Activated CD4-positive, alpha-beta T cell treated with anti-CD3 and anti-CD28 coated beads, Interleukin-2, Interleukin-4, amounts not matched to agents 100 ng/mL and 50 ng/mL, durations not matched to agents 16 hours and 8 hours (primary cell): Measurements from ENCODE around the gene CLDND2.
A peak's percentile ranks its signal among the peaks of the same experiment; 100 is the strongest.

Experiments used
- DNase-seq: peaks from one replicate; pipeline ENCODE4 v3.0.0-alpha.2; 2020; ENCODE audit warnings: low spot score

The CLDND2 gene

DNA sequence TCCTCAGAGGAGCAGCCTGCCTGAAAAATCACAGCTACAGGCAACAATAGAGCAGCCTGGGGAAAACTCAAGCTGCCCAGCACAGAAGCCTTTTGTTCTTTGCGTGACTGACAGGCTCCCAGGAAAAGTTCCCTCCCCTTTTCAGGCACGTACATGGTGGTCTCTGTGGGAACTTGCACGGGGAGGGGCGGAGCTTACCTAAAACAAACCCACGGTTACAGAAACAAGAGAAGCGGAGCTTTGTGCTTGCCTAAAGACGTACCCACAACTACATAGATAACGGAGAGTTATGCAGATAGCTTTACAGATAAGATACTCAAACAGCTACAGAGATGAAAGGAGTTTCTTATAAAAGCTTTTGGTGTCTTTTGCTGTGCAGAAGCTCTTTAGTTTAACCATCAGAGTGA, 14.1 kb downstream of the CLDND2 start:
- DNase-seq: peak; percentile 56

DNA sequence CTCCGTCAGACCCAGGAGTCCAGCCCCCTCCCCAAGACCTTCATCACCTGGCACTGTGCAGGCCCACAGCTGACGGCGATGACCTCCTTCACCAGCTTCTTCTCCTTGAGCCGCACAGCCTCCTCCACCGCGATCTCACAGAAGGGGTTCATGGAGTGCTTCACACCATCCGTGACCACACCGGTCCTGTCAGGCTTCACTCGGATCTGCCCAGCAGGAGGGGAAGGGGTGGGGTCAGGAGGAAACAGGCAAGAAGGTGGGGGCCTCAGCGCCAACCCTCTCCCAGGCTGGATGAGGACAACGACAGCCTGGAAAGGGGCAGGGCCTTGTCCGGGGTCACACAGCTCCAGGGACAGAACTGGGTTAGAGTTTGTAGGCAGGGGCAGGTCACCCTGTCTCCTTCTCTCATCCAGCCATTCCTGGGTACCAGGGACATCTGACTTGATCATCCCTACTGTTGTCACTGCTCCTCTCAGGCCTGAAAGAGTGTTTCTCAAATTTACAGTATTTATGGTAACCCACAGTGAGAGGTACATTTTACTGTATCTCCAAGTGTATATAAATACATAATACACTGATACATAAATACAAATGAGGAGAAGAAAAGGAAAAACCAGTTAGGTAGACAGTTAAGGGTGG, 14.6 kb downstream of the CLDND2 start:
- no peak for DNase-seq

DNA sequence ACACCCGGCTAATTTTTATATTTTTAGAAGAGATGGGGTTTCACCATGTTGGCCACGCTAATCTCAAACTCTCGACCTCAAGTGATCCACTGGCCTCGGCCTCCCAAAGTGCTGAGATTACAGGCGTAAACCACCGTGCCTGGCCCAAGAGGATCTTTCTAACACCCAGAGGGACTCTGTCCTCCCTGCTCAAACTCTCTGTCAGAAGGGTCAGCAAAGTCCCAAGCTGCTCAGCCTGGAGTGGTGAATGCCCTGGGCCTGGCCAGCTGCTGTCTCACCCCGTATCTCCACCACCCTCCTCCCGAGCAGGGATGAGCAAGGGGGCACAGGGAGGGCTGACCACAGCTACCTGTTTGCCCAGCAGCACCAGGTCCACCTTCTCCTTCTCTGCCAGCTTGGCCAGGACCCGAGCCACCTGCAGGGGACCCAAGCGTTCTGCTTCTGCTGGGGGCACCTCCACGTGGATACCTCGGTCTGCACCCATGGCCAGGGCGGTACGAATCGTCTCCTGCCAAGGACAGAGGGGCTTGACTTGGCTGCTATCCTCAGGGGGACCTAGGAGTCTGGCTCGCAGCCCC, 15.9 kb downstream of the CLDND2 start:
- no peak for DNase-seq

DNA sequence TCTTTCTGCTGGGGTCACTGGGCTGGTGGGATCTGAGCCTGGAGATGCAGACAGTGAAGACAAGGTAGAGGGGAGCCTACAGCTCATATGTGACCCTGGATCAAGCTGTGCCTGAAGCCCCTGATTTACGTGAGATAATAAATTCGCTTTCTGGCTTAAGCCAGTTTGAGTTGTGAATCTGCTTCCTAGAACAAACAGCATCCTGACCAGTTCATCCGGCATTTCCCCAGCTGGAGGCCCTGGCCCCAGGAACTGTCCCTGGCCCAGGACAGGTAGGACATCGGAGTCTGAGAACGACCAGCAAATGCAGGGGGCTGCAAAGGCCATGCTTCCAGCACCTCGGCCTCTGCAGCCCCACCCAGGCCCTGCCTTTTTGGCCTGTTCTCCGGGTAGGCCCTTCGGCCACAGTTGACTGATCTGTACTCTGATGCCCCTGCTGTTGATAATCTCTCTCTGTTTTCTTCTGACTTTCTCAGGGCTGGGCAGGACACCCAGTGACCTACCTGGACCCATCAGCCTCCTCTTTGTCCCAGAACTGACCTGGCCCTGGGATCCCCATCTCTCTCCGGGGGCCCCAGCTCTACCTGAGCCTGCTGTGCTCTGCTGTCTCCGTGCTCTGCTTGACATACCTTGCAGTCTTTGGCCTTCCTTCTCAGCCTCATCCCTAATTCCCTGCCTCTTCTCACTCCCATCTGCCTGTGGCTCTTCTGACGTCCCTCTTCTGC, 17.4 kb downstream of the CLDND2 start:
- DNase-seq: no peak

GRCh38 chr19:51347209-51347928, 21.4 kb downstream of the CLDND2 start:
- no peak for DNase-seq

DNA sequence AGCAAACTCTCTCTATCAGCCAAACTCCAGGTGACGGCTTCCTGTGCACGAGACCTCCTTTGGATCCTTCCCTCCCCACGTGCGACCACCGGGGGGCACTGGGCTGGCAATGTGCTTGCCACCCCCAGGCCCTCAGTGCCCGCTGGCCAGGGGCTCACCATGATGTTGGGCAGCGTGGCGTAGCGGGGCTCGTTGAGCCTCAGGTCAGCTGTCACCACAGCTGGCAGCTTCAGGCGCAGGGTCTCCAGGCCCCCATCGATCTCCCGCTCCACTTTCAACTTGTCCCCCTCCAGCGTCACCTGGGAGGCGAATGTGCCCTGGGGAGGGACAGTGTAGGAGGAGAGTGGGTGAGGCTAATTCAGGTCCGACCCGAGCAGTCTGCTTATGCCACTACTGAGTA, 22.1 kb downstream of the CLDND2 start:
- no peak for DNase-seq

DNA sequence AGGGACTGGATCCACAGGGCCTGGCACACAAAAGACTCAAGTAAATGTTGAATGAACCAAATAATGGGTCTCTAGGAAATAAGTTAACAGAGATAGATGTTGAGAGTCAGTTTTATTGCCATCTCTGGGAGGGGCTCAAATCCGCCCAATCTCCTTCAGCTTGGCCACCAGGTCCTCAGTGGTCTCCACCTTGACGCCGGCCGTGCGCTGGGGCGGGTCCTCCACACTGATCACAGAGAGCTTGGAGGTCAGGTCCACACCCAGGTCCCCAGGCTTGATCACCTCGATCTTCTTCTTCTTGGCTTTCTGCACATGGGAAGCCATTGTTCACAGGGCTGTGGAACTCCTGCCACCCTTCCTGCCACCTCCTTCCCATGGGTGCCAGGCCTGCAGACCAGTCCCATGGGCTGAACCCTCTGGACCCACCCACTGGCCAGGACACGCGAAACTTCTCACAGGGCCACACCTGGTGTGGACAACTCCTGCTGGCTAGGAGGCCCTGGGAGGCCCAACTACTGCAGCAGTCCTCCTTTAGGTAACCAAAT, 23.7 kb downstream of the CLDND2 start:
- no peak for DNase-seq

GRCh38 chr19:51342631-51343569, 25.9 kb downstream of the CLDND2 start:
- no peak for DNase-seq

DNA sequence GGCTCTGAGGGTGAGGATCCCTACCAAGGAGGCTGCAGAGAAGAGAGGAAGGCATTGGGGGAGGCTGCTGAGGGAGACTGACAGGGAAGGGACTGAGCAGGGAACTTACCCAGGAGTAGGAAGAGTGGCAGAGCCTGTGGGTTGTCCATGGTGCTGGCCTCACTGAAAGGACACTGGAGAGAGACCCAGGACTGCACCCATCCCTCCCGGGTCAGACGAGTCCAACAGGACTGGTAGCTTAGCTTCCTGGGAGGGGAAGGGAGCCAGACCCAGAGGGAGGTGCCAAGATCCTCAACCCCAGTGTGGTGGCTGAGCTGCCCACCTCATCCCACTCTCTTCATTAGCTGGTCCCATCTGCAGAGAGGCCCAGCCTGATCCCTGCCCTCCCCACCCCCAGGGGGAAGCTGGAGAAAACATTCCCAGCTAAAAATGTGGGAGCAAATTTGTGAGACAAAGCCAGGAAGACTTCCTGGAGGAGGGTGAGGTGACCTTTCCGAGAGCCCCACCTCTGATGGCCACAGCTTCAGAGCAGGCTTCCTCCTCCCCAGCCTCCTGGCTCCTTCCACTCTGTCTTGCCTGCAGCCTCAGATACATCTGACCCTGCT, 26.7 kb downstream of the CLDND2 start, which contains the start of gene VSIG10L:
Gene VSIG10L (minus strand): TSS at position 164 of the 605 bp plus-strand sequence. CDS start 15 bp downstream, at position 149.
- DNase-seq: no peak

DNA sequence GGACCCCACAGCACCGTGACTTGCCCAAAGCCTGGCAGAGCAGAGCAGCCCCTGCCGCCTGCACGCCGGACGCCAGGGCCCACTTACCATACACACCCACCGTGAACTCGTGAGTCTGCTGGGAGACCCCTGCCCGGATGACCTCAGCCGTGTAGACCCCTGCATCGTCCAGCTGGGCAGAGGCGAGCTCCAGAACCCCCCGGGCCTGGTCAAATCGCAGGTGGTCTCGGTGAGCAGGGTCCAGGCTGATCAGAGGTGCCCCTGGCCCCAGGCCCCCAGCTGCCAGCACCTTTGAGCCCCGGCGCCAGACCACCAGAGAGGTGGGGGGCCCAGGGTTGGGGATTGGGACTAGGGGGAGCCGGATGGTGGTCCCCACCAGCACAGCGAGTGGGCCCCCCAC, 27.7 kb downstream of the CLDND2 start:
- no peak for DNase-seq

GRCh38 chr19:51339687-51340656, 28.8 kb downstream of the CLDND2 start:
- peak; percentile 96 for DNase-seq

- no peak for DNase-seq
Observed at GRCh38 chr19:51339313-51339686, 29.5 kb downstream of the CLDND2 start.

DNA sequence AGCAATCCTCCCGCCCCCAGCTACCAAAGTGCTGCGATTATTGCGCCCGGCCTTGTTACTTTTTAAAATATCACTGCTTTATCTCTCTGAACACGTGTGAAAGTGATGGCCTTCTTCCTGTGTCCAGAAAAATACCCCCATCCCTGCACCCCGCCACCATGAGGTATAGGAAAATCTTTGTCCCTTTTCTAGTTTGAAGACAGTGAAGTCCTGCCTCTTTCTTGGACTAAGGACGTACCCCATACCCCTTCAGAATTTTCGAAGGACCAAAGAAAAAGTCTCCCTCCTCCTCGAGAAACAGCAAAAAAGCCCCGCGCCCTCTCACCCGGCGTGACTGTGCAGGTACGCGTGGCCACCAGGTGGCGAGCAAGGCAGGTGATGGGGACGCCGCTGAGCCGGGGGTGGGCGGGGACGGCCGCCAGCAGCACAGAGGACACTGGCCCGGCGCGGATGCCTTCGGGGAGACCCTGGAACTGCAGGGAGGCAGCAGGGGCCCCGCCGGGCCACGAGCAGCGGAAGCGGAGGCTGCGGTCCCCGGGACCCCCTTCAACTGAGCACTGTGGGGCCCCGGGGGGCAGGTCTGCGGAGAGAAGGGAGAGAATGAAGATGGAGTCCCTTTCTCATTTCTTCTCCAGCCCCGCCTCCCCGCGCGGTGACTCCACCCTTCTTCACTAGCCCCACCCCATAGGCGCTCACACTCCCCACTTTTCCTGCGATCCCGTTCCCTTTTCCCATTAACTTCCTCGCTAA, 30.1 kb downstream of the CLDND2 start:
- peak; percentile 86 for DNase-seq

GRCh38 chr19:51337861-51338562, 30.8 kb downstream of the CLDND2 start:
- no peak for DNase-seq

- no peak for DNase-seq
Observed at GRCh38 chr19:51337141-51337860, 31.5 kb downstream of the CLDND2 start.

- no peak for DNase-seq
Observed at GRCh38 chr19:51333836-51334460, 34.9 kb downstream of the CLDND2 start.

DNA sequence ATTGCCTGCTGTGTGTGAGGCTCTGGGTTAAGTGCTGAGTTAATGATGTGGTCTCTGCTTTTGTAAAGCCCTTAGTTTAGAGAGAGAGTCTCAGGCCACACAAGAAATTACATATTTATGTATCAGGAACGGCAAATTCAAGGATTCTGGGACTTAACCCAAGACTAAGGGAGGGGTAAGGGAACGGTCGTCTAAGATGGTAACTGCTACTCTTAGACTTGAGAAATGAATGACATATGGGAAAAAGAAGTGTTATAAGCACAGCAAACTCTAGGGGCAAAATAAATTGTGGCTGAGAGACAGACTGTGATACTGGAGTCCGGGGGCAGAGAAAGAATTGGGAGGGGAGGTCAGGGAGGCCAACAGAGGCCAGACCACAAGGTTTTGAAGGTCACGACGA, 37.1 kb downstream of the CLDND2 start:
- DNase-seq: no peak
